ENCODE data around the gene PRICKLE3. TPM values are rescaled to one million over a fixed set of nuclear protein-coding genes. Genes with fewer than 3 reads are reported as not detected.
A peak's percentile ranks its signal among the peaks of the same experiment; 100 is the strongest.

PRICKLE3 gene, protein sequence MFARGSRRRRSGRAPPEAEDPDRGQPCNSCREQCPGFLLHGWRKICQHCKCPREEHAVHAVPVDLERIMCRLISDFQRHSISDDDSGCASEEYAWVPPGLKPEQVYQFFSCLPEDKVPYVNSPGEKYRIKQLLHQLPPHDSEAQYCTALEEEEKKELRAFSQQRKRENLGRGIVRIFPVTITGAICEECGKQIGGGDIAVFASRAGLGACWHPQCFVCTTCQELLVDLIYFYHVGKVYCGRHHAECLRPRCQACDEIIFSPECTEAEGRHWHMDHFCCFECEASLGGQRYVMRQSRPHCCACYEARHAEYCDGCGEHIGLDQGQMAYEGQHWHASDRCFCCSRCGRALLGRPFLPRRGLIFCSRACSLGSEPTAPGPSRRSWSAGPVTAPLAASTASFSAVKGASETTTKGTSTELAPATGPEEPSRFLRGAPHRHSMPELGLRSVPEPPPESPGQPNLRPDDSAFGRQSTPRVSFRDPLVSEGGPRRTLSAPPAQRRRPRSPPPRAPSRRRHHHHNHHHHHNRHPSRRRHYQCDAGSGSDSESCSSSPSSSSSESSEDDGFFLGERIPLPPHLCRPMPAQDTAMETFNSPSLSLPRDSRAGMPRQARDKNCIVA
- 3.3 and 4.2 TPM in 2 replicates for total RNA-seq
- long read RNA-seq, result 0 reads

DNA sequence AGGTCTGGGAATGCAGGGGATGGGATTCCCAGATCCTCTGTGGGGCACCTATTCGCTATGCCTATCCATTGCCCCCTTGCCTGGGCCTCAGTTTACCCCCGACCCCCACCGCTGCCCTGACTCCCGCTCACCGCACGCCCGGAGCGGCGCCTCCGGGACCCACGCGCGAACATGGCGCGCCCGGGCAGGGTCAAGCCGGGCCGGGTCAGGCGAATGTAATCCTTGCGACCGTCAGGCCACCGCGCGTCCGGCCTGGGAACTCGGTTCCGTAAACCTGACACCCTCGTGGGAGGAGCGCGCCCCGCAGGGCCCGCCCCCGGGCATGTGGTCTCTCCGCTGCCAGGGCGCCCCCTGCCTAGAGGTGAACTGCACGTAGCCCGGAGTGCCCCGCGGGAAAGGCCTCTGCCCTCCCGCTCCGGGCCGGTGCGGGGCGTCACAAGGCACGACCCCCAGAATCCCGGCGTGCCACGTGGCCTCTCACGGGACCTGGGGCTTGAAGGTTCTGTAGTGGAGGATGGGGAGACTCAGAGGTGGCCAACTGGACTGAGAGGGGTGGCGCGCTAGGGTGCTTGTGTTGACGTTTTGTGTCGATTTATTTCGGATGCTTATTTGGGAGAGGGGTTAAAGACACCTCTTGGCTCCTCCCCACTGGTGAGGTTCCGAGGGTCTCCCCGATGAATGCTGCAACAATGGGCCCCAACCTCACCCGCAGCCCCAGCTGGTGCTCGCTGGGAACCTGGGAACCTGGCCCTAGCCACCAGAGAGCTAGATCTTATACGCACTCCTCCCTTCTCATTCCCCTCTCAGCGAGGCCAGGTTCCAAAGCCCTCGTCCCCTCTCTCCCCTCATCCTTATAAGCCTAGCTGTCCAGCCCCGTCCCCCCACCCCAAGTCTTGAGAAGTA, at the start of gene PRICKLE3:
PRICKLE3 (minus strand) TSS at position 249 of the 903 bp plus-strand sequence; CDS start at position 173, 76 bp downstream.
- peak; percentile 50 for DNase-seq (ENCODE audit: low read depth, low spot score)
- Mint-ChIP-seq H3K36me3 (ENCODE audit: low read depth) (peaks cover 4% of the 10 kb centered on the region), H3K4me3 (peak within 1 kb of the TSS; percentile 70), H3K9me3 (peaks cover 2% of the 10 kb centered on the region), H3K27ac (ENCODE audit: unreplicated experiment) (no peak within 1 kb of the TSS), H3K4me1 (peaks cover 19% of the 10 kb centered on the region), H3K27me3 (ENCODE audit: low read depth) (no peaks in the 10 kb centered on the region)
- TF ChIP-seq, protein P1, sequence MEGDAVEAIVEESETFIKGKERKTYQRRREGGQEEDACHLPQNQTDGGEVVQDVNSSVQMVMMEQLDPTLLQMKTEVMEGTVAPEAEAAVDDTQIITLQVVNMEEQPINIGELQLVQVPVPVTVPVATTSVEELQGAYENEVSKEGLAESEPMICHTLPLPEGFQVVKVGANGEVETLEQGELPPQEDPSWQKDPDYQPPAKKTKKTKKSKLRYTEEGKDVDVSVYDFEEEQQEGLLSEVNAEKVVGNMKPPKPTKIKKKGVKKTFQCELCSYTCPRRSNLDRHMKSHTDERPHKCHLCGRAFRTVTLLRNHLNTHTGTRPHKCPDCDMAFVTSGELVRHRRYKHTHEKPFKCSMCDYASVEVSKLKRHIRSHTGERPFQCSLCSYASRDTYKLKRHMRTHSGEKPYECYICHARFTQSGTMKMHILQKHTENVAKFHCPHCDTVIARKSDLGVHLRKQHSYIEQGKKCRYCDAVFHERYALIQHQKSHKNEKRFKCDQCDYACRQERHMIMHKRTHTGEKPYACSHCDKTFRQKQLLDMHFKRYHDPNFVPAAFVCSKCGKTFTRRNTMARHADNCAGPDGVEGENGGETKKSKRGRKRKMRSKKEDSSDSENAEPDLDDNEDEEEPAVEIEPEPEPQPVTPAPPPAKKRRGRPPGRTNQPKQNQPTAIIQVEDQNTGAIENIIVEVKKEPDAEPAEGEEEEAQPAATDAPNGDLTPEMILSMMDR (conservative IDR thresholded peaks at IDR 0.05), result peak; percentile 39

DNA sequence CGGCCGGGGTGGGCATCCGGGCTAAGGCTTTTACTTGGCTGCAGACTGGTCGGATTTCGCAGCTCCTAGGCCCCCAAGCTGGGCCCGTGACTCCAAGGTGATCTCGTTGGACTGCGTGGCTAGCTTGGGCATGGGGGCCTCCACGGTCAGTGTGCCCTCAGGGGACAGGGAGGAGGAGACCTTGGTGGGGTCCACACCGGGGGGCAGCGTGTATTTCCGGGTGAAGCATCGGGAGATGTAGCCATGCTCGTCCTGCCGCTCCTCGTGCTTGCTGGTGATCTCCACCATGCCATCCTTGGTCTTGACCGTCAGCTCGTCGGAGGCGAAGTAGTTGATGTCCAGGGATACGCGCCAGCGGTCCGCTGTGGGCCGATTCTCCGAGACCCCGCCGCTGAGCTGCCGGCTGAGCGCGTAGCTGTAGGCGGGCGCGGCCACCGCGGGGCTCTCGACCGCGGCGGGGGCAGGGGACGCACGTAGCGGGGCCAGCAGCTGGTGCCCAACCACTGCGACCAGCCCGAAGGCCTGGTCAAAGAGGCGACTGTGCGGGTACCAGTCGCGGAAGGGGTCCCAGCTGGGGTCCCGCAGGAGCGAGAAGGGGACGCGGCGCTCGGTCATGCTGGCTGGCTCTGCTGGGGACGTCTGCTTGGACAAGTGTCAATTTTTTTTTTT, 47.8 kb upstream of the PRICKLE3 start:
- H3K36me3 Mint-ChIP-seq (ENCODE audit: low read depth), result peaks cover 2% of the 10 kb centered on the region
- DNase-seq (ENCODE audit: low read depth, low spot score), result no peak
- no peaks in the 10 kb centered on the region for H3K9me3 Mint-ChIP-seq
- peaks cover 5% of the 10 kb centered on the region for H3K27me3 Mint-ChIP-seq (ENCODE audit: low read depth)
- no peak overlapping the region for H3K27ac Mint-ChIP-seq (ENCODE audit: unreplicated experiment)
- TF ChIP-seq, protein P1 (conservative IDR thresholded peaks at IDR 0.05), result no peak
- H3K4me1 Mint-ChIP-seq, result peaks cover 10% of the 10 kb centered on the region
- H3K4me3 Mint-ChIP-seq, result no peak overlapping the region

DNA sequence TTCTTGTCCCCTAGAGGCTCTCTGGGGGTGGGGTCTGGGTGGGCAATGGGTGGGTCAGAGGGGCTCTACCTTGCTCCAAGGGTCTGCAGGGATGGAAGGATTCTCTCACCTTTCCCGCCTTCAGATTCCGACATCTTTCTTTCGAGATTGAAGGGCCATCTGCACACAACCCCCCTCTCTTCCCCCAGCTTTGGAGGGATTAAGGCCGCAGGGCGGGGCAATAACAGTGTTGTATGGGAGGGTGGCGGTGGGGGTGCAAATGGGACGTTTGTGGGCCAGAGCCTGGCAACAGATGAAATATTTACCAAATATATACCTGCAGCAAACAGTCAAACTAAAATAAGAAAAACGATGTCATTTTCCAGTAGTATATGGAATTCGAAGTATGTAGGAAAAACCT, 47.0 kb upstream of the PRICKLE3 start, which contains the start of gene CACNA1F:
CACNA1F (minus strand) TSS at position 165 of the 400 bp plus-strand sequence; CDS start at position 134, 31 bp downstream.
- Mint-ChIP-seq H3K36me3 (ENCODE audit: low read depth) (peaks cover 2% of the 10 kb centered on the region), H3K27me3 (ENCODE audit: low read depth) (peaks cover 5% of the 10 kb centered on the region), H3K27ac (ENCODE audit: unreplicated experiment) (no peak within 1 kb of the TSS), H3K4me3 (peak within 1 kb of the TSS; percentile 19), H3K4me1 (peaks cover 10% of the 10 kb centered on the region), H3K9me3 (no peaks in the 10 kb centered on the region)
- TF ChIP-seq, protein P1 (conservative IDR thresholded peaks at IDR 0.05), result no peak
- no peak for DNase-seq (ENCODE audit: low read depth, low spot score)

DNA sequence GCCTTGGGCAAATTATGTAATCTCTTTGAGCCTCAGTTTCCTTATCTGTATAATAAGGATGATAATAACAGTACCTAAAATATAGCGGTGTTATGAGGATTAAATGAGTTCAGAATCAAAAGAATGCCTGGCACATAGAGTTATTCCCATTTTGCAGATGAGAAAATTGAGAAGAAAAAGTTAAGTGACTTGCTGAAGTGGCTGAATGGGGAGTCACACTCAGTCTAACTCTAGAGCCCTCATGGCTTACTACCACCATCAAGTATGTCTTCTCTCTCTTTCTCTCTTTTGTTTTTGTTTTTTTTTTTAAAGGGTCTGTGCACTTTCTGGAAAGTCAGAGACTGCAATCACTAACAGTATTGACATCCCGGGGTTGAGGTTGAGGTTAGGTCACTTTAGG, 46.4 kb upstream of the PRICKLE3 start:
- H3K27ac Mint-ChIP-seq (ENCODE audit: unreplicated experiment), result no peak overlapping the region
- peaks cover 10% of the 10 kb centered on the region for H3K4me1 Mint-ChIP-seq
- no peak for DNase-seq (ENCODE audit: low read depth, low spot score)
- TF ChIP-seq, protein P1 (conservative IDR thresholded peaks at IDR 0.05), result no peak
- peaks cover 8% of the 10 kb centered on the region for H3K27me3 Mint-ChIP-seq (ENCODE audit: low read depth)
- H3K9me3 Mint-ChIP-seq, result peaks cover 3% of the 10 kb centered on the region
- peak overlapping the region; percentile 19 for H3K4me3 Mint-ChIP-seq
- H3K36me3 Mint-ChIP-seq (ENCODE audit: low read depth), result peaks cover 5% of the 10 kb centered on the region
